LoVo (cell line): ENCODE results near the gene MED26.
"Not testable (repeated sequence)": the region's sequence is repeated elsewhere in the genome, so short reads cannot be mapped to it uniquely, and the experiment has no call there.

ENCODE experiments used
- DNase-seq: peaks from one replicate; pipeline ENCODE4 v3.0.0-alpha.2; 2016; ENCODE audit warnings: low spot score

Gene MED26

GRCh38 chr19:16628183-16628983 lies at the start of gene MED26:
Gene MED26, minus strand, starts transcription at chr19:16628204. Its CDS starts 261 bp downstream, at chr19:16627943.
- DNase-seq, result peak; percentile 94

GRCh38 chr19:16677055-16677454 lies 49.1 kb upstream of the MED26 start:
- DNase-seq, result no peak

GRCh38 chr19:16676101-16676798 lies 48.2 kb upstream of the MED26 start:
- DNase-seq, result no peak

GRCh38 chr19:16673839-16674238 lies 45.8 kb upstream of the MED26 start:
- DNase-seq, result not testable (repeated sequence)

GRCh38 chr19:16673231-16673630 lies 45.2 kb upstream of the MED26 start:
- no peak for DNase-seq

GRCh38 chr19:16671652-16672274 lies 43.8 kb upstream of the MED26 start:
- no peak for DNase-seq

GRCh38 chr19:16670291-16670690 lies 42.3 kb upstream of the MED26 start:
- no peak for DNase-seq

GRCh38 chr19:16668702-16669101 lies 40.7 kb upstream of the MED26 start:
- not testable (repeated sequence) for DNase-seq

- DNase-seq, result no peak
Measured at GRCh38 chr19:16668176-16668575, 40.2 kb upstream of the MED26 start.

GRCh38 chr19:16661480-16662034 lies 33.6 kb upstream of the MED26 start:
- DNase-seq, result no peak

GRCh38 chr19:16660763-16661479 lies 32.9 kb upstream of the MED26 start, which contains the start of gene TMEM38A:
Gene TMEM38A, plus strand, starts transcription at chr19:16661139. Its CDS starts 79 bp downstream, at chr19:16661218.
- DNase-seq, result peak; percentile 49

- DNase-seq, result peak; percentile 97
Measured at GRCh38 chr19:16659832-16660708, 32.1 kb upstream of the MED26 start, which contains the start of gene SMIM7. Gene SMIM7, minus strand, starts transcription at chr19:16660144. Its CDS starts 34 bp downstream, at chr19:16660110.

- no peak for DNase-seq
Measured at GRCh38 chr19:16659464-16659831, 31.4 kb upstream of the MED26 start.

- no peak for DNase-seq
Measured at GRCh38 chr19:16657384-16657783, 29.4 kb upstream of the MED26 start.

GRCh38 chr19:16655727-16656126 lies 27.7 kb upstream of the MED26 start:
- DNase-seq, result no peak

- DNase-seq, result no peak
Measured at GRCh38 chr19:16654627-16655026, 26.6 kb upstream of the MED26 start.

GRCh38 chr19:16654140-16654539 lies 26.1 kb upstream of the MED26 start:
- no peak for DNase-seq

- DNase-seq, result no peak
Measured at GRCh38 chr19:16652854-16653253, 24.9 kb upstream of the MED26 start.

GRCh38 chr19:16651421-16652188 lies 23.6 kb upstream of the MED26 start:
- DNase-seq, result not testable (repeated sequence)

GRCh38 chr19:16650821-16651220 lies 22.8 kb upstream of the MED26 start:
- DNase-seq, result no peak
